ENCODE data around the gene C1orf210. TPM values are rescaled to one million over a fixed set of nuclear protein-coding genes. Genes with fewer than 3 reads are reported as not detected.

C1orf210 gene
- not detected in 5 replicates for total RNA-seq (2022; extraction: Qiagen RNA extraction; ENCODE audit: low read depth)

GRCh38 chr1:43285269-43285990 lies at the start of gene C1orf210:
Gene C1orf210, minus strand, starts transcription at chr1:43285581. Its CDS starts 2,311 bp downstream, at chr1:43283270.

DNA sequence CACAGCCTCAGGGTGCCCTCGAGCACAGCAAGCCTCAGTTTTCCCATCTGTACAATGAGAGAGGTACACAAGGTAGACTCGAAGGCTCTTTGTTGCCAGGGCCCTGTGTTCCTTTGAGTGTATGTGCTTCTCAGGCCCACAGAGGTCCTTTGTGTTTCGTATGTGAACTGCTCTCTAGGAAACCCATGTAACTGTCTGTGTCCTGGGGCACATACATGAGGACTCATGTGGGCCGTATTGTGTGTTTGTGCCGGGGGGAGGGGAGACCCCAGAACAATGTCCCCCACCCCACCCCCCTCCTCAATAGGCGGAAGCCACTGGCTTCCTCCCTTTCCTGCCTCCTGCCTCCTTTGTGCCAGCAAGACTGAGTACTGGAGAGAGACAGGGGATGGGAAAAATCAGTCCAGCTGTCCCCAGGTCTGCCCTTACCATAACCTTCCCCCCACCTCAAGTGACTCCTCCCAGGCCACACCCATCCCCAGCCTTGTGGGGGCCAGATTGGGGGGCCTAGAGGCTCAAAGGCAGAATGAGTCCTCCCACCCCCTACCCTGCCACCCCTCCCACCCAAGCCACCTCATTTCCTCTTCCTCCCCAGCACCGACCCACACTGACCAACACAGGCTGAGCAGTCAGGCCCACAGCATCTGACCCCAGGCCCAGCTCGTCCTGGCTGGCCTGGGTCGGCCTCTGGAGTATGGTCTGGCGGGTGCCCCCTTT lies 15.2 kb upstream of the C1orf210 start, which contains the start of gene TIE1:
Gene TIE1 (plus strand): TSS at position 605 of the 717 bp plus-strand sequence. CDS start 90 bp downstream, at position 695.

GRCh38 chr1:43269627-43270375 lies 15.6 kb downstream of the C1orf210 start, which contains the start of gene TMEM125:
Gene TMEM125, plus strand, starts transcription at chr1:43269983. Its CDS starts 2,740 bp downstream, at chr1:43272723.

Other genes with a start within 250 kb of the C1orf210 start
- gene EBNA1BP2, start 113.3 kb downstream of the C1orf210 start, total RNA-seq (2022; extraction: Qiagen RNA extraction; ENCODE audit: low read depth): 166 to 215 TPM (median 183 TPM) in 5 replicates
- 0.06 to 0.58 TPM (median 0.34 TPM) in 5 replicates for gene CFAP57, start 113.3 kb downstream of the C1orf210 start, total RNA-seq (2022; extraction: Qiagen RNA extraction; ENCODE audit: low read depth)
- not detected in 5 replicates for gene TMEM125, start 15.6 kb downstream of the C1orf210 start, total RNA-seq (2022; extraction: Qiagen RNA extraction; ENCODE audit: low read depth)
- not detected in 5 replicates for gene TIE1, start 15.4 kb upstream of the C1orf210 start, total RNA-seq (2022; extraction: Qiagen RNA extraction; ENCODE audit: low read depth)
- 0.46 to 0.63 TPM in 2 of 5 replicates, not detected in the others for gene MPL, start 52.2 kb upstream of the C1orf210 start, total RNA-seq (2022; extraction: Qiagen RNA extraction; ENCODE audit: low read depth)
- gene CDC20, start 73.4 kb upstream of the C1orf210 start, total RNA-seq (2022; extraction: Qiagen RNA extraction; ENCODE audit: low read depth): 156 to 204 TPM (median 203 TPM) in 5 replicates
- gene ELOVL1, start 82.4 kb upstream of the C1orf210 start, total RNA-seq (2022; extraction: Qiagen RNA extraction; ENCODE audit: low read depth): 137 to 147 TPM (median 143 TPM) in 5 replicates
- gene MED8, start 104.2 kb upstream of the C1orf210 start, total RNA-seq (2022; extraction: Qiagen RNA extraction; ENCODE audit: low read depth): 33.0 to 37.3 TPM (median 36.8 TPM) in 5 replicates
- gene SZT2, start 104.3 kb upstream of the C1orf210 start, total RNA-seq (2022; extraction: Qiagen RNA extraction; ENCODE audit: low read depth): 4.6 to 8.8 TPM (median 8.0 TPM) in 5 replicates
- 11.5 to 18.6 TPM (median 16.5 TPM) in 5 replicates for gene HYI, start 168.3 kb upstream of the C1orf210 start, total RNA-seq (2022; extraction: Qiagen RNA extraction; ENCODE audit: low read depth)
- gene PTPRF, start 245.3 kb upstream of the C1orf210 start, total RNA-seq (2022; extraction: Qiagen RNA extraction; ENCODE audit: low read depth): 72.4 to 117 TPM (median 101 TPM) in 5 replicates